COLO829 (cell line): ENCODE results near the gene PRSS12.
"Not testable (repeated sequence)": the region's sequence is repeated elsewhere in the genome, so short reads cannot be mapped to it uniquely, and the experiment has no call there.

Experiments used
- DNase-seq: peaks from one replicate; pipeline ENCODE4 v3.0.0; 2012; ENCODE audit warnings: low spot score

PRSS12 gene

GRCh38 chr4:118276580-118276979, 76.2 kb downstream of the PRSS12 start:
- no peak for DNase-seq

GRCh38 chr4:118273642-118274041, 79.2 kb downstream of the PRSS12 start:
- no peak for DNase-seq

GRCh38 chr4:118271788-118272187, 81.0 kb downstream of the PRSS12 start:
- no peak for DNase-seq

GRCh38 chr4:118270492-118270891, 82.3 kb downstream of the PRSS12 start:
- peak; percentile 63 for DNase-seq

- DNase-seq: no peak
Measured at GRCh38 chr4:118268780-118269179, 84.0 kb downstream of the PRSS12 start.

GRCh38 chr4:118266145-118266496, 86.7 kb downstream of the PRSS12 start:
- DNase-seq: not testable (repeated sequence)

- no peak for DNase-seq
Measured at GRCh38 chr4:118265312-118266144, 87.3 kb downstream of the PRSS12 start.

- no peak for DNase-seq
Measured at GRCh38 chr4:118264096-118264495, 88.7 kb downstream of the PRSS12 start.

- DNase-seq: no peak
Measured at GRCh38 chr4:118260309-118260708, 92.5 kb downstream of the PRSS12 start.

- DNase-seq: no peak
Measured at GRCh38 chr4:118259111-118259510, 93.7 kb downstream of the PRSS12 start.

GRCh38 chr4:118254368-118254767, 98.4 kb downstream of the PRSS12 start:
- DNase-seq: no peak

- DNase-seq: no peak
Measured at GRCh38 chr4:118249890-118250289, 102.9 kb downstream of the PRSS12 start.

GRCh38 chr4:118237531-118237930, 115.3 kb downstream of the PRSS12 start:
- DNase-seq: no peak

- no peak for DNase-seq
Measured at GRCh38 chr4:118235566-118236120, 117.2 kb downstream of the PRSS12 start.
